Heart left ventricle (tissue), 16 donors: ENCODE data around the gene FAM98A. TPM values are rescaled to one million over a fixed set of nuclear protein-coding genes. Genes with fewer than 3 reads are reported as not detected.
A peak's percentile ranks its signal among the peaks of the same experiment; 100 is the strongest.

Experiments used
- ATAC-seq, 4 donors: fragments of 200-7000 bp; cut with Tn5 transposase; one replicate each; pipeline ENCODE4 v1.9.1; 2020 to 2022; ENCODE audit warnings: moderate library complexity in 4 of 4, mild to moderate bottlenecking in 3 of 4, moderate number of reproducible peaks in 1 of 4
- DNase-seq, 5 donors: peaks; one replicate each; pipeline ENCODE4 v3.0.0-alpha.2; 2020
- H3K27ac ChIP-seq, 12 donors: fragments of 200-600 bp; sonication (generic) in 4 of 12; one replicate each; pipeline versions ENCODE4 v1.5.0 to v1.8.0; 2016 to 2022; ENCODE audit warnings: mild to moderate bottlenecking in 2 of 12
- H3K27me3 ChIP-seq, 9 donors: fragments of 200-600 bp; sonication (generic) in 2 of 9; one replicate each; pipeline versions ENCODE4 v1.5.1 to v1.8.0; 2016 to 2022; ENCODE audit warnings: mild to moderate bottlenecking in 3 of 9
- H3K36me3 ChIP-seq, 9 donors: fragments of 200-600 bp; sonication (generic) in 2 of 9; one replicate each; pipeline versions ENCODE4 v1.5.0 to v1.8.0; 2018 to 2022; ENCODE audit warnings: mild to moderate bottlenecking in 2 of 9
- H3K4me1 ChIP-seq, 12 donors: fragments of 200-600 bp; sonication (generic) in 4 of 12; one replicate each; pipeline versions ENCODE4 v1.5.0 to v1.8.0; 2016 to 2022; ENCODE audit warnings: mild to moderate bottlenecking in 3 of 12
- H3K4me3 ChIP-seq, 12 donors: fragments of 200-600 bp; sonication (generic) in 4 of 12; one replicate each; pipeline versions ENCODE4 v1.5.0 to v1.8.0; 2017 to 2022; ENCODE audit warnings: mild to moderate bottlenecking in 9 of 12, moderate library complexity in 4 of 12
- H3K9me3 ChIP-seq, 12 donors: fragments of 200-600 bp; sonication (generic) in 4 of 12; one replicate each; pipeline versions ENCODE4 v1.5.0 to v1.8.0; 2016 to 2022; ENCODE audit warnings: mild to moderate bottlenecking in 1 of 12
- POLR2A ChIP-seq, 2 donors: fragments of 450-650 bp; IDR thresholded peaks; one replicate each; pipeline ENCODE4 v1.6.1; 2017; ENCODE audit warnings: antibody characterized with exemption in 2 of 2, mild to moderate bottlenecking in 2 of 2, moderate library complexity in 2 of 2
- WGBS, 4 donors: extraction: QIAGEN DNeasy Blood & Tissue Kit in 2 of 4; methylation state at CpG; one replicate each; pipeline versions ENCODE4 v1.1.5 to v1.1.7; 2013 to 2018; 5-methylcytosine and 5-hydroxymethylcytosine counted together
- intact Hi-C, 10 donors: fragments of 100-400 bp; cut with DNase I; formaldehyde crosslinking; loops; one replicate each; pipeline versions ENCODE4 v1.11.1 to v1.14.2; 2022
- polyA plus RNA-seq, 2 donors: library from polyadenylated mRNA; stranded (reverse); fragments of 200-250 nt; gene quantifications; one replicate each; pipeline ENCODE4 v1.2.3, GENCODE V29; 2013
- total RNA-seq, 9 donors: library from RNA; depleted of rRNA in 2 of 9; stranded (reverse); fragments of >200 nt in 2 of 9; fragmentation: NEBNext Ultra II Directional in 3 of 9; extraction: Animal tissue kit (Norgen Biotek cat#: 25700) in 3 of 9; gene quantifications; one replicate each; pipeline versions ENCODE4 v1.1.0 to v1.2.4, GENCODE V29; 2016 to 2023
- TF ChIP-seq, protein P1 (sequence below), 12 donors: fragments of 200-600 bp; sonication (generic) in 4 of 12; IDR thresholded peaks; one replicate each; pipeline versions ENCODE4 v1.5.0 to v1.8.0; 2018 to 2022; ENCODE audit warnings: antibody characterized with exemption in 12 of 12, mild to moderate bottlenecking in 5 of 12
- donor health status: ischemic (EF 13 %, LVEDD 7.1; RV severe dilation, severe dysfunction).
- donor health status: healthy with polysubstance abuse.
- donor health status: DM: no; HTN: yes; CAD: no.
- donor health status: DM: no; HTN: no; CAD: no.
- donor health status: ischemic (EF 25% LVEDD 6.9; RV normal size, moderate dysfunction).
- donor health status: ischemic (EF 25% LVEDD 5.7; RV mildly dilated, moderate dysfunction).
- donor health status: healthy.
- donor health status: DM: yes; HTN: yes; CAD: no.
- donor health status: ischemic (EF 35%, LVEDD 5.7; RV mildly dilated, moderate dysfunction).
- donor health status: nonischemic (EF 11% LVEDD 7.7; RV severe dilation, severe dysfunction).
- donor health status: DM: yes; HTN: yes; CAD: no.
- donor health status: PGD.
- donor health status: ischemic (EF 29% LVEDD 5.4; RV normal size, mild dysfunction).
- donor health status: nonischemic (EF 23%, LVEDD 6.1; RV moderate dilation, normal function).

Gene FAM98A
- total and polyA plus RNA-seq, 11 donors = 34.2 to 106 (median 66.4) TPM

DNA sequence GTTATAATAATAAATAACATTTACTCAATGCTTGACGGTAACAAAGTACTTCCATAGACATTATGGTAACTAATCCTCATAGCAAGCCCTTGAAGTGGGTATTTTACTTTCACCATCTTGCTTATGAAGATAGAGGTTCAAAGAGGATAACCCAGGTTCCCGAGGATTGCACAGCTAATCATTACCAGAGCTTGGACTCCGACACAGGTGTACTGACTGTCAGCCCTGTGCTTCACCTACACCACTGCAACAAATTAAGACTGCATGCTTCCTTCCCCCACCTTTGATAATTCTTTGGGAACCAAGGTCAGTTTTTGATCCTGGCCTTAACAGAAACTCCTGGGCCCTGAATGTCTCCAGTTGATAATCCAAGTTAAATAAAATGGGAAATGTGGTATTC lies 48.9 kb downstream of the FAM98A start:
- peaks cover 0 to 72% (median 15%) of the 10 kb centered on the region in 9 donors for H3K36me3 ChIP-seq
- TF ChIP-seq, protein P1, sequence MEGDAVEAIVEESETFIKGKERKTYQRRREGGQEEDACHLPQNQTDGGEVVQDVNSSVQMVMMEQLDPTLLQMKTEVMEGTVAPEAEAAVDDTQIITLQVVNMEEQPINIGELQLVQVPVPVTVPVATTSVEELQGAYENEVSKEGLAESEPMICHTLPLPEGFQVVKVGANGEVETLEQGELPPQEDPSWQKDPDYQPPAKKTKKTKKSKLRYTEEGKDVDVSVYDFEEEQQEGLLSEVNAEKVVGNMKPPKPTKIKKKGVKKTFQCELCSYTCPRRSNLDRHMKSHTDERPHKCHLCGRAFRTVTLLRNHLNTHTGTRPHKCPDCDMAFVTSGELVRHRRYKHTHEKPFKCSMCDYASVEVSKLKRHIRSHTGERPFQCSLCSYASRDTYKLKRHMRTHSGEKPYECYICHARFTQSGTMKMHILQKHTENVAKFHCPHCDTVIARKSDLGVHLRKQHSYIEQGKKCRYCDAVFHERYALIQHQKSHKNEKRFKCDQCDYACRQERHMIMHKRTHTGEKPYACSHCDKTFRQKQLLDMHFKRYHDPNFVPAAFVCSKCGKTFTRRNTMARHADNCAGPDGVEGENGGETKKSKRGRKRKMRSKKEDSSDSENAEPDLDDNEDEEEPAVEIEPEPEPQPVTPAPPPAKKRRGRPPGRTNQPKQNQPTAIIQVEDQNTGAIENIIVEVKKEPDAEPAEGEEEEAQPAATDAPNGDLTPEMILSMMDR (IDR thresholded peaks at IDR 0.05) = no peak
- no peak for TF ChIP-seq POLR2A (IDR thresholded peaks at IDR 0.05)
- intact Hi-C loops = loop anchor here in 1 of 10 donors (5.0 kb wide), 1 partner anchor 73 kb away; the partner anchor contains the start of gene RASGRP3
- no peak overlapping the region for H3K27ac ChIP-seq
- H3K27me3 ChIP-seq = no peaks in the 10 kb centered on the region
- no peak overlapping the region for H3K4me3 ChIP-seq
- no peak for DNase-seq
- ATAC-seq = no peak
- H3K4me1 ChIP-seq = peaks cover 0 to 30% (median 17%) of the 10 kb centered on the region in 12 donors
- no peaks in the 10 kb centered on the region for H3K9me3 ChIP-seq
- 91 to 96% (median 94%) methylated on average over 3 of the region's 3 CpGs for WGBS, 4 donors

DNA sequence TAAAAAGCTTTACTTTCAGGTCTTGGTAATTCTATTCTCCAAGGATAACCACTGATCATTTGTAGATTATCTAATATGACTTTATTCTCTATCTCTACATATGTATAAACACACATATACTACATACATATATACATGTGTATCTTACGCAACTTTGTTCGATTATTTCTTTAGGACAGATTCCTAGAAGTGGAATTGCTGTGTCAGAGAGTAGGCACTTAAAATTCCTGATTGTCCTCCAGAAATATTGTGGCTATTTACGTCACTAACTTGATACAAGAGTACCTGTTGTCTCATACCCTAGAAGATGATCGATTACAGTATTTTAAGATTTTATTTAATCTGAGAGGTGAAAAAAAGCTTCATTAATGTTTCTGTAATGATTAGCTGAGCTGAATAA lies 57.9 kb downstream of the FAM98A start:
- DNase-seq (no peak), ATAC-seq (peak in 3 of 4 donors; percentile 20 to 38 (median 35))
- 53 to 71% (median 60%) methylated on average over 4 of the region's 4 CpGs for WGBS, 4 donors
- TF ChIP-seq, protein P1 (IDR thresholded peaks at IDR 0.05) = no peak
- H3K27ac ChIP-seq = peak overlapping the region in 4 of 12 donors; percentile 16 to 68 (median 49)
- intact Hi-C loops = no loop called here
- no peaks in the 10 kb centered on the region for H3K27me3 ChIP-seq
- H3K9me3 ChIP-seq = peaks cover 0 to 13% (median 0%) of the 10 kb centered on the region in 12 donors
- H3K36me3 ChIP-seq = peaks cover 0 to 69% (median 16%) of the 10 kb centered on the region in 9 donors
- peaks cover 0 to 16% (median 0%) of the 10 kb centered on the region in 12 donors for H3K4me1 ChIP-seq
- no peak overlapping the region for H3K4me3 ChIP-seq

DNA sequence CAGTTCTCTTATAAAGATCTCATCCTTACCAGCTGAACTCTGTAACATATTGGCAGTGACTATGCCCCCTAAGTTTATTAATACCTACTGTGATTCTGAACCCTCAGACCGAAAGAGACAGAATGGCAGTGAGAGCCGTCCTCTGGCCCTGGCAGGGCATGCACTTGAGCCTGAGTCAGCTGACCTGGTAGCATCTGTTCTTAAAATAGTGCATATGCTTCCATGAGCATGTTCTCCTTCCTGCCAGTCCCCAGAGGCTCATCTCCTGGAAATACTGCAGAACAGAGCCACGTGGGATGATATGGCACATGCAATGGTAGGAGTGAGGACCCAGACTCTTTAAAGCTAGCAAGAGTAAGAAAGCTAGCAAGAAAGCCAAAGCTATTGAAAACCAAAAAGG lies 63.7 kb downstream of the FAM98A start:
- H3K27me3 ChIP-seq = no peaks in the 10 kb centered on the region
- H3K4me1 ChIP-seq = peaks cover 0 to 35% (median 13%) of the 10 kb centered on the region in 12 donors
- H3K27ac ChIP-seq = peak overlapping the region; percentile 18 to 81 (median 69)
- peak in 4 of 5 donors; percentile 56 to 81 (median 72) for DNase-seq
- intact Hi-C loops = loop anchor here in 5 of 10 donors (2.0 to 10.0 kb wide), 3 partner anchors 58 to 61 kb away; partner anchors contain the start of gene RASGRP3 (in 5 of the 5)
- H3K9me3 ChIP-seq = peaks cover 0 to 13% (median 0%) of the 10 kb centered on the region in 12 donors
- WGBS, 4 donors = 28 to 41% (median 33%) methylated on average over 3 of the region's 3 CpGs
- TF ChIP-seq POLR2A (IDR thresholded peaks at IDR 0.05) = no peak
- TF ChIP-seq, protein P1 (IDR thresholded peaks at IDR 0.05) = no peak
- H3K36me3 ChIP-seq = peaks cover 0 to 70% (median 14%) of the 10 kb centered on the region in 9 donors
- peak; percentile 92 to 93 (median 93) for ATAC-seq
- no peak overlapping the region for H3K4me3 ChIP-seq

Other genes with a start within 250 kb of the FAM98A start
- 10 to 100 TPM; 47.8 to 73.3 (median 62.2) TPM for gene RASGRP3, start 122.7 kb downstream of the FAM98A start, total RNA-seq
- gene RASGRP3, start 122.7 kb downstream of the FAM98A start, polyA plus RNA-seq = 10 to 100 TPM; 17.7 to 27.2 TPM